NCI-H524 (cell line): Measurements from ENCODE around the gene NUF2.
"Not testable (repeated sequence)": the region's sequence is repeated elsewhere in the genome, so short reads cannot be mapped to it uniquely, and the experiment has no call there.

ENCODE experiments used
- DNase-seq, 2 experiments: peaks; one replicate each; lab custom pipeline; 2025; lab: John Stamatoyannopoulos, UW

NUF2 gene

DNA sequence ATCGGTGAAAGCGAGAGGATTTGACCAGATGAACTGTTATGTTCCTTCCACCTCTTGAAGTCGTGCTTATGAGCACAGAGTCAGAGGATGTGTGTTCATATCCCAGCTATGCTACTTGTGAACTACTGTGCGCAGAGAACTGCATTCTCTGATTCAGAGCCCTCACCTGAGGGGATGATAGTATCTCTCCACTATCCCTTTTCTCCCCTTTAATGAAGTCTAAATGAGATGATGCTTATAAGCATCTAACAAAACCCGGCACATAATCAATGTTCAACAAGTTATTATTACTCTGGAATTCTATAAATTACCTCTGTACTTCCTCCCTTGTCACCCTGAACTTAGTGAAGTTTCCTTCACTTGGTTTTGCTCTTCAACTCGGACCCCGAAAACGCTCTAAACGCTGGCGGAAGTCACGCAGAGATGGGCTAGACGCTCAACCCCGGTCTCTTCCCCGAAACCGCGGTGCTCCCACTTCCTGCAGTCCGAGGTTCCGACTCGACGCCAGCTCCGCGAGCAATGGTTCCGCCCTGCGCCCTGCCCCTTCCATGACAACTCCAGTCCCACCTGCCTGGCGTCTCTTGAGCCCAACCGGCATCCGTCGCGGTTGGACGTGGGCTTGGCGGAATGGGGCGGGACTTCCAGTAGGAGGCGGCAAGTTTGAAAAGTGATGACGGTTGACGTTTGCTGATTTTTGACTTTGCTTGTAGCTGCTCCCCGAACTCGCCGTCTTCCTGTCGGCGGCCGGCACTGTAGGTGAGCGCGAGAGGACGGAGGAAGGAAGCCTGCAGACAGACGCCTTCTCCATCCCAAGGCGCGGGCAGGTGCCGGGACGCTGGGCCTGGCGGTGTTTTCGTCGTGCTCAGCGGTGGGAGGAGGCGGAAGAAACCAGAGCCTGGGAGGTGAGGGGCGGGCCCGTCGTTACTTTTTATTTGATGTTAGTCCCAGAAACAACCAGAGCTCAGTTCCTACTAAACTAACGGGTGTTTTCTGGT lies at the start of gene NUF2:
TSS of gene NUF2 (plus strand) at position 644 of the 995 bp plus-strand sequence. CDS start 4,098 bp downstream, outside the sequence.
- DNase-seq = peak; percentile 90 to 96

- no peak for DNase-seq
Measured at GRCh38 chr1:163273766-163274441, 47.9 kb upstream of the NUF2 start.

DNA sequence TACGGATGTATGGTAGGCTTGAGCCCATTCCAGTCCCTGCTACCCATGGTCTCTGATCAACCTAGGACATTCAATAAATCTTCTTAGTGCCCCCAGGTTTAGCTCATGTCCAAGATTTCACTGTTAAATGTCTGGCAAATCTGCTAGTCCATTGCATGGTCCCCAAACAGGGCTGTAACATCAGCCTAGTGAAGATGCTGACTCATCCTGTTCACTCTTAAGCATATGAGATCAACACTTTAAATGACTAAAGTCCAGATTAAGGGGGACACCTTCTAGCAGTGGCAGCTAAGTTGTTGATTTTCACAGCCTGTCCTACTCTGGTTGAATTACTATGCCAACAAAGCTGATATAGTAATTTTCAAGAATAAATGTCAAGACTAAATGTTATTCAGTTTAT lies 46.5 kb upstream of the NUF2 start:
- DNase-seq = no peak

DNA sequence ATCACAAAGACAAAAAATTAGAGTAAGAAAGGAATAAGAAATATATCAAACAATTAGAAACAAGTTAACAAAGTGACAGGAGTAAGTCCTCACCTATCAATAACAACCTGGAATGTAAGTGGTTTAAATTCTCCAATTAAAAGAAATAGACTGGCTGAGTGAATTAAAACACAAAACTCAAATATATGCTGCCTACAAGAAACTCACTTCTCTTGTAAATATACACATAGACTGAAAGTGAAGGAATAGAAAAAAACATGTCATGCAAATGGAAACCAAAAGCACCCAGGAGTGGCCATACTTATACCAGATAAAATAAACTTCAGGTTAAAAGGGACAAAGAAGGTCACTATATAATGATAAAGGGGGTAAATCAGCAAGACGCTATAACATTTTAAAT lies 43.2 kb upstream of the NUF2 start:
- DNase-seq = no peak

GRCh38 chr1:163284867-163285266 lies 36.9 kb upstream of the NUF2 start:
- DNase-seq = not testable (repeated sequence)

DNA sequence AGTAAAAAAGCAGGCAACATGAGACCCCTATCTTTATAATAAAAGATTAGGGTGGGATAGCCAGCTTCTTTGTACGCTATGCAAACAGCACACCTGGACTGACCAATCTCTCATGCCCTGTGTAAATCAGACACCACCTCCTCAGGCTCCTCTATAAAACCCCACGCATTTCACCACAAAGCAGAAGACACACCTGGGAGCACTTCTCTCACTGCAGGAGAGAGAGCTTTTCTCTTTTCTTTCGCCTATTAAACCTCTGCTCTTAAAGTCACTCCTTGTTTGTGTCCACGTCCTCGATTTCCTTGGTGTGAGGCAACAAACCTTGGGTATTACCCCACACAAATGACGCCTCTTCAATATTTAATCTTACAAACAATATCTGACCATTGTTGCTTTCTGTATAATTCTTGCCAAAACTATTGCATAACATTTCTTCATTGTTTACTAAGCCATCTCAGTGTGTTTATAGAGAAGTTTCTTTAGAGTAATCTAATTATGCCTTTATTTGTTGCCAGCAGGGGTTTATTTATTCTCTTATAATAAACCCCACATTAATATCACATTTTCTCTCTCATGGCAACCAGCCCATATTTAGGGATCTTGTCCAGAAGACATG lies 31.6 kb upstream of the NUF2 start:
- DNase-seq = no peak

DNA sequence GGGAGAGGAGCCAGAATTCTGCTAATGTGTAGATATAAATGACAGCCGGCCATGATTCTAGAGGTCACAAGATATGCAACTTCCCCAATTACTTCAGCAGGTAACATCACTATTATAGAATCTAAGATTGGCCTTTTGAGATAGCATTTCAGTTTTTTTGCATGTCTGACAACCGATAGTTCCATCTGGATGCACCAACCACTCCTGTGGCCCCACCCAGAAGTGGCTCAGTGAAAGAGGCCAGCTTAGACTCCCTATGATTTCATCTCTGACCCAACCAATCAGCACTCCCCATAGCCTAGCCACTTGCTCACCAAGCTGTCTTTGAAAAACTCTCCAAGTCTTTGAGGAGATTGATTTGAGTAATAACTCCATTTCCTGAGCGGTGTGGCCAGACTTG lies 30.3 kb upstream of the NUF2 start:
- DNase-seq = no peak

- not testable (repeated sequence) for DNase-seq
Measured at GRCh38 chr1:163292153-163292552, 29.6 kb upstream of the NUF2 start.

- DNase-seq = not testable (repeated sequence)
Measured at GRCh38 chr1:163293497-163293896, 28.3 kb upstream of the NUF2 start.

DNA sequence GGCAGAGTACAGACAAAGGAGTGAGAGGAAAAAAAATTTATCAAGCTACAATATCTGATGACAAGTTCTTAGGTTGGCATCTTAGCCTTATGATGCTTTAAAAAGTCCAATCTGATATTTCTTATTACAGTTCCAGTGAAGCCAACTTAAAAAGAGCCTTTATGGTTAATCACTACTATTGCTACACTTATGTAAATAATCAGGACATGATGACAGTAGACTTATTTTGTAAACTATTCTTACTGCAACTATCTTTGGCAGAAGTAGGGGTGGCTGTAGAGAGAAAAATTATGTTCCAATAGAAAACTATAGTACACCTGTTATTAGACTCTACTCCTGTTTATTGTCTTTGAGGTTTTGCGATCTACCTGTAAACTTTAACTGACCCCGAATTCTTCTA lies 25.8 kb upstream of the NUF2 start:
- no peak for DNase-seq

GRCh38 chr1:163296504-163297263 lies 25.1 kb upstream of the NUF2 start:
- DNase-seq = peak in 1 of 2 experiments; percentile 27

GRCh38 chr1:163298365-163298764 lies 23.4 kb upstream of the NUF2 start:
- DNase-seq = no peak

DNA sequence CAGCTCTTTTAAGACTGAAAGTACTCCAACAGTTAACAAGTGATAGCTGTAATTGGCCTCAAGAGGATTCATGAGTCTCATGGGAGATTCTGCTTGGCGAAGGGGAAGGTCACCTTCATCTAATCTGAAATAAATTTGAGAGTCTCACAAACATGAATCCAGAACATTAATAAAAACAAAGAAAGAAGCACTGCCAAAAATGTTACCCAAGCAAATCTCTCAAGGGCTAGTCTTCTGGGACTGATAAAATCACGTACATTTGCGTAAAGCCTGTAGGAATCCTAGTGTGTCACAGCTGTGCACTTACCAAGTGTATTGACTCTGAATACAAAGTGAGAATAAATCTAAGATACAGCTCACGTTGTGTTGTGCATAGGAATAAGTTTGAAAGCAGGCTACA lies 21.2 kb upstream of the NUF2 start:
- DNase-seq = peak in 1 of 2 experiments; percentile 22

- no peak for DNase-seq
Measured at GRCh38 chr1:163303561-163303960, 18.2 kb upstream of the NUF2 start.

DNA sequence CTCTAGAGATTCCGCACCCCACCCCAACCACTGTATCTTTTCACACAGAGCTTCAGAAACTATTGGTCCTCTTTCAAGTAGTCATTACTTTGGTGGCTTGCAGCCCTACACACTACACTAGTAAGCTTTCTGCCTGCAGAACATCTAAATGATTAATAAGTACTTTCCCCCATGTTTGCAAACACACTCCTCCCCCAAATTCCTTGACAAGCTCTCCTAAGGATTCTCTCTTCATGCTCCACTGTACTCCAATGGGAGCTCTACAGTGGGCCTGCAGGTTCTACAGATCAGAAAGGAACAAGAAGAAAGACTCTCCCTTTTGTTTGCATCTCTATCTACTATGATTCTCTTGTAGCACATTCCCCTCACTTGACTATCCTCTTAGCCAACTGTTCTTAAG lies 16.3 kb upstream of the NUF2 start:
- no peak for DNase-seq

GRCh38 chr1:163307479-163308171 lies 14.1 kb upstream of the NUF2 start:
- no peak for DNase-seq

DNA sequence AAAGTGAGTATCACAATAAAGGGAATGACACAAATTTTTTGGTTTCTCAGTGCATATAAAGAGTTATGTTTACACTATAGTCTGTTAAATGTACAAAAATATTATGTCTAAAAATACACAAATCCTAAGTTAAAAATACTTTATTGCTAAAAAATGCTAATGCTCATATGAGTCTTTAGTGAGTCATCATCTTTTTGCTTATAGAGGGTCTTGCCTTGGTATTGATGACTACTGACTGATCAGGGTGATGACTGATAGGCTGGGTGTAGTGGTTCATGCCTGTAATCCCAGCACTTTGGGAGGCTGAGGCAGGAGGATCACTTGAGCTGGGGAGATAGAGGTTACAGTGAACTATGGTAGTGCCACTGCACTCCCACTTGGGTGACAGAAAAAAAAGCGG lies 12.9 kb upstream of the NUF2 start:
- DNase-seq = no peak

GRCh38 chr1:163315773-163316374 lies 5.9 kb upstream of the NUF2 start:
- DNase-seq = peak in 1 of 2 experiments; percentile 47

GRCh38 chr1:163320891-163321290 lies 863 bp upstream of the NUF2 start:
- DNase-seq = no peak

DNA sequence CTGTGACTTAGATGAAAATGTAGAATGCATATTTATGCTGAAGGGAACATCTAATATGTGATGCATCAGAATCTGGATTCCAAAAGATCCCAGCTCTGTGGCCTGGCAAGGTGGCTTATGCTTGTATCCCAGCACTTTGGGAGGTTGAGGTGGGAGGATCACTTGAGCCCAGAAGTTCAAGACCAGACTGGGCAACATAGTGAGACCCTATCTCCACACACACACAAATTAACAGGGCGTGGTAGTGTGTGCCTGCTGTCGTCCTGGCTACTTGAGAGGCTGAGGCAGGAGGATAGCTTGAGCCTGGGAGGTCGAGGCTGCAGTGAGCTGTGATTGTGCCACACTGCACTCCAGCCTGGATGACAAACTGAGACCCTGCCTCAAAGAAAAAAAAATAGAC lies 1.6 kb downstream of the NUF2 start:
- not testable (repeated sequence) for DNase-seq

- DNase-seq = no peak
Measured at GRCh38 chr1:163331116-163331515, 9.4 kb downstream of the NUF2 start.
